ENCODE results near the gene SIGLEC8. TPM values are rescaled to one million over a fixed set of nuclear protein-coding genes. Genes with fewer than 3 reads are reported as not detected.

Gene SIGLEC8
- total and polyA plus RNA-seq, 9 of the 15 experiments (the other 6 are each of a cell fraction or from before 2014, with no cell fraction given): 0.04 to 0.65 (median 0.39) TPM

GRCh38 chr19:51467864-51468544 is 9.8 kb upstream of the SIGLEC8 start (continued):
- no peak for TF ChIP-seq SP2 (IDR thresholded peaks at IDR 0.05; ENCODE audit: extremely low read depth, low read depth, low read length, poor library complexity, severe bottlenecking)
- TF ChIP-seq RFX7 (CRISPR knock-in tag; IDR thresholded peaks at IDR 0.05): no peak
- TF ChIP-seq FOSL1 (tag; conservative IDR thresholded peaks at IDR 0.05): no peak
- TF ChIP-seq, protein P1, sequence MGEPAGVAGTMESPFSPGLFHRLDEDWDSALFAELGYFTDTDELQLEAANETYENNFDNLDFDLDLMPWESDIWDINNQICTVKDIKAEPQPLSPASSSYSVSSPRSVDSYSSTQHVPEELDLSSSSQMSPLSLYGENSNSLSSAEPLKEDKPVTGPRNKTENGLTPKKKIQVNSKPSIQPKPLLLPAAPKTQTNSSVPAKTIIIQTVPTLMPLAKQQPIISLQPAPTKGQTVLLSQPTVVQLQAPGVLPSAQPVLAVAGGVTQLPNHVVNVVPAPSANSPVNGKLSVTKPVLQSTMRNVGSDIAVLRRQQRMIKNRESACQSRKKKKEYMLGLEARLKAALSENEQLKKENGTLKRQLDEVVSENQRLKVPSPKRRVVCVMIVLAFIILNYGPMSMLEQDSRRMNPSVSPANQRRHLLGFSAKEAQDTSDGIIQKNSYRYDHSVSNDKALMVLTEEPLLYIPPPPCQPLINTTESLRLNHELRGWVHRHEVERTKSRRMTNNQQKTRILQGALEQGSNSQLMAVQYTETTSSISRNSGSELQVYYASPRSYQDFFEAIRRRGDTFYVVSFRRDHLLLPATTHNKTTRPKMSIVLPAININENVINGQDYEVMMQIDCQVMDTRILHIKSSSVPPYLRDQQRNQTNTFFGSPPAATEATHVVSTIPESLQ (CRISPR knock-in tag; IDR thresholded peaks at IDR 0.05): no peak
- TF ChIP-seq TCF3 (CRISPR knock-in tag; IDR thresholded peaks at IDR 0.05): peak; percentile 68
- TF ChIP-seq IFI16 (CRISPR knock-in tag; IDR thresholded peaks at IDR 0.05): no peak
- TF ChIP-seq FOXA3 (CRISPR knock-in tag; conservative IDR thresholded peaks at IDR 0.05 in 1 of 2, IDR thresholded peaks at IDR 0.05 in 1 of 2): no peak; a peak in 1 of 4 replicates
- TF ChIP-seq ZNF134 (CRISPR knock-in tag; conservative IDR thresholded peaks at IDR 0.05): no peak
- TF ChIP-seq, protein P2, sequence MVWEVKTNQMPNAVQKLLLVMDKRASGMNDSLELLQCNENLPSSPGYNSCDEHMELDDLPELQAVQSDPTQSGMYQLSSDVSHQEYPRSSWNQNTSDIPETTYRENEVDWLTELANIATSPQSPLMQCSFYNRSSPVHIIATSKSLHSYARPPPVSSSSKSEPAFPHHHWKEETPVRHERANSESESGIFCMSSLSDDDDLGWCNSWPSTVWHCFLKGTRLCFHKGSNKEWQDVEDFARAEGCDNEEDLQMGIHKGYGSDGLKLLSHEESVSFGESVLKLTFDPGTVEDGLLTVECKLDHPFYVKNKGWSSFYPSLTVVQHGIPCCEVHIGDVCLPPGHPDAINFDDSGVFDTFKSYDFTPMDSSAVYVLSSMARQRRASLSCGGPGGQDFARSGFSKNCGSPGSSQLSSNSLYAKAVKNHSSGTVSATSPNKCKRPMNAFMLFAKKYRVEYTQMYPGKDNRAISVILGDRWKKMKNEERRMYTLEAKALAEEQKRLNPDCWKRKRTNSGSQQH (CRISPR knock-in tag; IDR thresholded peaks at IDR 0.05): no peak
- no peak for TF ChIP-seq SMAD3 (CRISPR knock-in tag; conservative IDR thresholded peaks at IDR 0.05)
- TF ChIP-seq SMARCC2 (IDR thresholded peaks at IDR 0.05; ENCODE audit: low read depth): peak; percentile 46; the same call in 1 of the 2 replicates
- peak; percentile 34; the same call in 1 of the 2 replicates for TF ChIP-seq FOXM1 (IDR thresholded peaks at IDR 0.05; ENCODE audit: low read depth)
- TF ChIP-seq FOXM1 (CRISPR knock-in tag; IDR thresholded peaks at IDR 0.05; ENCODE audit: low read depth): no peak
- TF ChIP-seq, protein P3, sequence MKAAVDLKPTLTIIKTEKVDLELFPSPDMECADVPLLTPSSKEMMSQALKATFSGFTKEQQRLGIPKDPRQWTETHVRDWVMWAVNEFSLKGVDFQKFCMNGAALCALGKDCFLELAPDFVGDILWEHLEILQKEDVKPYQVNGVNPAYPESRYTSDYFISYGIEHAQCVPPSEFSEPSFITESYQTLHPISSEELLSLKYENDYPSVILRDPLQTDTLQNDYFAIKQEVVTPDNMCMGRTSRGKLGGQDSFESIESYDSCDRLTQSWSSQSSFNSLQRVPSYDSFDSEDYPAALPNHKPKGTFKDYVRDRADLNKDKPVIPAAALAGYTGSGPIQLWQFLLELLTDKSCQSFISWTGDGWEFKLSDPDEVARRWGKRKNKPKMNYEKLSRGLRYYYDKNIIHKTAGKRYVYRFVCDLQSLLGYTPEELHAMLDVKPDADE (conservative IDR thresholded peaks at IDR 0.05; ENCODE audit: control insufficient read depth, low read depth, low read length): peak; percentile 59; the same call in 1 of the 2 replicates
- TF ChIP-seq FOXJ2 (tag; IDR thresholded peaks at IDR 0.05): 0 out of 2 replicates have a peak, but pooled peaks have one; percentile 44
- no peak; the same call in 1 of the 2 replicates for TF ChIP-seq ZNF175 (CRISPR knock-in tag; IDR thresholded peaks at IDR 0.05; ENCODE audit: low read depth)
- TF ChIP-seq MEIS2 (IDR thresholded peaks at IDR 0.05; ENCODE audit: partially characterized antibody): peak; percentile 81
- TF ChIP-seq ELF2 (CRISPR knock-in tag; IDR thresholded peaks at IDR 0.05): peak; percentile 16; the same call in 1 of the 2 replicates
- TF ChIP-seq CC2D1A (IDR thresholded peaks at IDR 0.05): 0 out of 2 replicates have a peak, but pooled peaks have one; percentile 18
- TF ChIP-seq, protein P4, sequence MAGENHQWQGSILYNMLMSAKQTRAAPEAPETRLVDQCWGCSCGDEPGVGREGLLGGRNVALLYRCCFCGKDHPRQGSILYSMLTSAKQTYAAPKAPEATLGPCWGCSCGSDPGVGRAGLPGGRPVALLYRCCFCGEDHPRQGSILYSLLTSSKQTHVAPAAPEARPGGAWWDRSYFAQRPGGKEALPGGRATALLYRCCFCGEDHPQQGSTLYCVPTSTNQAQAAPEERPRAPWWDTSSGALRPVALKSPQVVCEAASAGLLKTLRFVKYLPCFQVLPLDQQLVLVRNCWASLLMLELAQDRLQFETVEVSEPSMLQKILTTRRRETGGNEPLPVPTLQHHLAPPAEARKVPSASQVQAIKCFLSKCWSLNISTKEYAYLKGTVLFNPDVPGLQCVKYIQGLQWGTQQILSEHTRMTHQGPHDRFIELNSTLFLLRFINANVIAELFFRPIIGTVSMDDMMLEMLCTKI (IDR thresholded peaks at IDR 0.05; ENCODE audit: partially characterized antibody): no peak
- TF ChIP-seq HDAC2 (IDR thresholded peaks at IDR 0.05): peak; percentile 85
- TF ChIP-seq HDGF (IDR thresholded peaks at IDR 0.05): peak; percentile 32; the same call in 1 of the 2 replicates
- TF ChIP-seq CHCHD3 (CRISPR knock-in tag; IDR thresholded peaks at IDR 0.05): no peak
- TF ChIP-seq SIN3B (IDR thresholded peaks at IDR 0.05; ENCODE audit: low read depth): no peak

Data from K562 (cell line).